WTC11 (cell line): Measurements from ENCODE around the gene BCL2A1.

ENCODE experiments used
- ATF1 ChIP-seq: sonication (generic); formaldehyde crosslinking; IDR thresholded peaks from 2 replicates; pipeline ENCODE4 v1.8.1; 2023; ENCODE audit warnings: mild to moderate bottlenecking, moderate library complexity, missing genetic modification reagents
- CTCF ChIP-seq: fragments of 200-600 bp; IDR thresholded peaks from 2 replicates; pipeline ENCODE4 v1.8.0; 2022; ENCODE audit warnings: antibody characterized with exemption
- GABPB1 ChIP-seq: sonication (generic); formaldehyde crosslinking; IDR thresholded peaks from 2 replicates; pipeline ENCODE4 v1.8.1; 2023; ENCODE audit warnings: mild to moderate bottlenecking, missing genetic modification reagents
- HMGA2 ChIP-seq: fragments of 250-450 bp; sonication (Bioruptor Pico); IDR thresholded peaks from 2 replicates; pipeline ENCODE4 v1.4.0; 2021; ENCODE audit warnings: mild to moderate bottlenecking, moderate library complexity
- IRF1 ChIP-seq: sonication (generic); formaldehyde crosslinking; IDR thresholded peaks from 2 replicates; pipeline ENCODE4 v1.8.0; 2023; ENCODE audit warnings: missing genetic modification reagents
- MAX ChIP-seq: sonication (generic); formaldehyde crosslinking; IDR thresholded peaks from 2 replicates; pipeline ENCODE4 v1.8.0; 2022; ENCODE audit warnings: mild to moderate bottlenecking, missing genetic modification reagents
- NFYB ChIP-seq: sonication (generic); formaldehyde crosslinking; conservative IDR thresholded peaks from 2 replicates; pipeline ENCODE4 v1.8.0; 2022; ENCODE audit warnings: low read depth, missing genetic modification reagents
- RORB ChIP-seq: fragments of 250-450 bp; sonication (Bioruptor Pico); IDR thresholded peaks from 2 replicates; pipeline ENCODE4 v1.9.0; 2021; ENCODE audit warnings: mild to moderate bottlenecking
- ZBTB21 ChIP-seq: sonication (generic); formaldehyde crosslinking; IDR thresholded peaks from 2 replicates; pipeline ENCODE4 v1.8.1; 2023; ENCODE audit warnings: mild to moderate bottlenecking, missing genetic modification reagents, borderline replicate concordance
- ZNF219 ChIP-seq: sonication (generic); formaldehyde crosslinking; IDR thresholded peaks from 2 replicates; pipeline ENCODE4 v1.8.0; 2023; ENCODE audit warnings: missing genetic modification reagents, mild to moderate bottlenecking, borderline replicate concordance
- ZNF232 ChIP-seq: sonication (generic); formaldehyde crosslinking; IDR thresholded peaks from 2 replicates; pipeline ENCODE4 v1.8.0; 2022; ENCODE audit warnings: mild to moderate bottlenecking, missing genetic modification reagents

GRCh38 chr15:79953951-79954444, 17.0 kb downstream of the BCL2A1 start:
- TF ChIP-seq MAX (CRISPR knock-in tag) (no peak), ZNF219 (CRISPR knock-in tag) (no peak), ZNF232 (CRISPR knock-in tag) (no peak), CTCF (no peak), ZBTB21 (CRISPR knock-in tag) (no peak), RORB (CRISPR knock-in tag) (no peak), IRF1 (CRISPR knock-in tag) (no peak), NFYB (CRISPR knock-in tag) (no peak), ATF1 (CRISPR knock-in tag) (no peak), GABPB1 (CRISPR knock-in tag) (no peak), HMGA2 (CRISPR knock-in tag) (no peak)
